Measurements from ENCODE around the gene FZD10. TPM values are rescaled to one million over a fixed set of nuclear protein-coding genes. Genes with fewer than 3 reads are reported as not detected.

The FZD10 gene
- total and polyA plus RNA-seq, 7 experiments from 2014 or later, result not detected

DNA sequence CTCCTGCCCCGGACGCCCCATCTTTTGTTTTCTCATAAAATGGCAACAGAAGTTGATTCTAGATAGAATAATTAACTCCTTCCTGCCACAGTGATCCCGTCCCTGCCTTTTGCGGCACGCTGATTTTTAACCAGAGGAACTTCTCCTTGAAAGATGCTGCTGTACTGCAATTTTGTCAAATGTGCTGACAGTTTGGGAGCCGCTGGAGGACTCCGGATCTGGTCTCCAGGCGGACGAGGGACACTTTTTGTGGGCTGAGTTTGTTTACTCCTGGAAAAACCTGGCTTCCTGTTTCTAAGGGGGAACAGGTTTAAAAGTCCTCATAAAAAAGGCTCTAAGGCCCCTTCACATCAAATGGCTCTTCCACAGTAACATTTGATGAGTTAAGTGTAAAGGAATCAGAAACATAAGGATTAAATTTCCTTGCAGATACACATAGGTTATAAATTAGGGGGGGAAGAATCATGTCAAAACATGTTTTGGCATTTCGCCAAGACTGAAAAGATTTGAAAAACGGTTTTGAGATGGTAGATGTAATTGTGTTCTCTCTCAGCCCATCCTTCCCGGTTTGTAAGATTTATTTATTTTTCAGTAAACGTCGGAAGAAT lies 15.5 kb downstream of the FZD10 start:
- Mint-ChIP-seq H3K36me3 (peaks cover 0 to 6% (median 0%) of the 10 kb centered on the region in 5 donors), H3K27me3 (peaks cover 16 to 68% (median 41%) of the 10 kb centered on the region in 5 donors), H3K4me1 (no peaks in the 10 kb centered on the region), H3K4me3 (no peak overlapping the region), H3K9me3 (peaks cover 0 to 40% (median 12%) of the 10 kb centered on the region in 11 donors), H3K27ac (no peak overlapping the region)
- DNase-seq (no peak), ATAC-seq (no peak)
- Histone ChIP-seq H3K9me3 (ENCODE audit: control insufficient read depth in 2 of 3, low read length in 3 of 3) (peaks cover 0 to 6% (median 4%) of the 10 kb centered on the region in 3 experiments), H3K27ac (ENCODE audit: low read depth, low read length) (no peak overlapping the region), H3K4me1 (ENCODE audit: control insufficient read depth in 2 of 2, insufficient read depth in 2 of 2, low read length in 2 of 2) (no peaks in the 10 kb centered on the region), H3K4me3 (ENCODE audit: low read length) (no peak overlapping the region), H3K27me3 (ENCODE audit: control insufficient read depth in 2 of 2, insufficient read depth in 2 of 2, low read length in 2 of 2) (no peaks in the 10 kb centered on the region), H3K36me3 (ENCODE audit: control insufficient read depth in 2 of 3, insufficient read depth in 3 of 3, low read length in 3 of 3) (no peaks in the 10 kb centered on the region)
- CTCF ChIA-PET, result interaction anchor here (0.7 kb wide), 1 partner anchor 8 kb away, joined by 3 read pairs; no protein-coding TSS in a partner anchor
- intact Hi-C loops (cut with micrococcal nuclease), result no loop called here
- POLR2A ChIA-PET, result no interaction called here

DNA sequence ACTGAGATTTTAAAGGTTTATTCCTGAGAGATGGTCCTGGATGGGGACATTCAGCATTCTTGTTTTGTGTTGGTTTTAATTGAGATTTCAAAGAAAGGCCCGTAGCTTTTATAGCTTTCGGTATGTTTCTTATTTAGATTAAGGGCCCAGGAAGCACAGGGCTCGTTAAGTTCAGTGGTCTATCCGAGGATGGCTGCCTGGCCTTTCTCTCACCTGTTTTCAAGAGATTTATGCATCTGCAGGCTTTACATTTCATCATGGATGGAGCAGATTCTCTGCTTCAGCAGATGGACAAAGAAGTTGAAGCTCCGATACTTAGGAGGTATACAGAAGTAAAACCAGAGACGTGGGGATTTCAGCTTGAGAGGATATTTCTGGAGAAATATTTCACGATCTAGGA lies 16.0 kb downstream of the FZD10 start:
- H3K27ac Mint-ChIP-seq, result no peak overlapping the region
- ChIA-PET POLR2A (no interaction called here), CTCF (interaction anchor here (0.7 kb wide), 1 partner anchor 9 kb away, joined by 3 read pairs; no protein-coding TSS in a partner anchor)

DNA sequence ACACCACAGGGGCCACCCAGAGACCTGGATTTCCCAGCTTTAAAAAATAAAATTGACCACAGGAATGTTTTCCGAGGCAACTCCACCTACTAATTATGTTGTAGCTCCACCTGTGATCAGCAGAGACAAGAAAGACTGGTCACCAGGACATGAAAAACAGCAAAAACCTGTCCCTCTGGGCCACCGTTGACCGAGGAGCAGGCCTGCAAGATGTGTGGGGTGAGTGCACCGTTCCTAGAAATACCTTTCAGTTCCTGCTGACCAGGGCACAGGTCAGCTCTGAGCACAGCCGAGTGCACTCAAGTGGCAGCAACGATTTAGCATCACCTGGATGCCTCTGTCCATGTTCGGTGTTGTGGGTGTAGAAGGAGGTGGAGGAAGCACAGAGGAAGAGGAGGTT lies 16.9 kb downstream of the FZD10 start:
- H3K4me1 ChIP-seq (ENCODE audit: control insufficient read depth in 2 of 2, insufficient read depth in 2 of 2, low read length in 2 of 2), result no peaks in the 10 kb centered on the region
- CTCF ChIA-PET, result no interaction called here
- intact Hi-C loops (cut with micrococcal nuclease), result no loop called here
- peaks cover 0 to 44% (median 14%) of the 10 kb centered on the region in 11 donors for H3K9me3 Mint-ChIP-seq
- no peak overlapping the region for H3K27ac ChIP-seq (ENCODE audit: low read depth, low read length)
- H3K27ac Mint-ChIP-seq, result no peak overlapping the region
- H3K27me3 ChIP-seq (ENCODE audit: control insufficient read depth in 2 of 2, insufficient read depth in 2 of 2, low read length in 2 of 2), result no peaks in the 10 kb centered on the region
- peaks cover 0 to 6% (median 0%) of the 10 kb centered on the region in 5 donors for H3K36me3 Mint-ChIP-seq
- H3K4me3 ChIP-seq (ENCODE audit: low read length), result no peak overlapping the region
- DNase-seq (no peak), ATAC-seq (no peak)
- no peaks in the 10 kb centered on the region for H3K36me3 ChIP-seq (ENCODE audit: control insufficient read depth in 2 of 3, insufficient read depth in 3 of 3, low read length in 3 of 3)
- H3K4me3 Mint-ChIP-seq, result no peak overlapping the region
- peaks cover 0 to 6% (median 4%) of the 10 kb centered on the region in 3 experiments for H3K9me3 ChIP-seq (ENCODE audit: control insufficient read depth in 2 of 3, low read length in 3 of 3)
- H3K4me1 Mint-ChIP-seq, result no peaks in the 10 kb centered on the region
- H3K27me3 Mint-ChIP-seq, result peaks cover 10 to 65% (median 39%) of the 10 kb centered on the region in 5 donors
- POLR2A ChIA-PET, result no interaction called here

More for the DNA sequence above, 16.0 kb downstream of the FZD10 start:
- Histone ChIP-seq H3K9me3 (ENCODE audit: control insufficient read depth in 2 of 3, low read length in 3 of 3) (peaks cover 0 to 6% (median 4%) of the 10 kb centered on the region in 3 experiments), H3K4me3 (ENCODE audit: low read length) (no peak overlapping the region), H3K36me3 (ENCODE audit: control insufficient read depth in 2 of 3, insufficient read depth in 3 of 3, low read length in 3 of 3) (no peaks in the 10 kb centered on the region), H3K27ac (ENCODE audit: low read depth, low read length) (no peak overlapping the region), H3K27me3 (ENCODE audit: control insufficient read depth in 2 of 2, insufficient read depth in 2 of 2, low read length in 2 of 2) (no peaks in the 10 kb centered on the region), H3K4me1 (ENCODE audit: control insufficient read depth in 2 of 2, insufficient read depth in 2 of 2, low read length in 2 of 2) (no peaks in the 10 kb centered on the region)
- H3K27me3 Mint-ChIP-seq, result peaks cover 12 to 70% (median 41%) of the 10 kb centered on the region in 5 donors
- DNase-seq (no peak), ATAC-seq (no peak)
- intact Hi-C loops (cut with micrococcal nuclease), result no loop called here
- peaks cover 0 to 6% (median 0%) of the 10 kb centered on the region in 5 donors for H3K36me3 Mint-ChIP-seq
- no peak overlapping the region for H3K4me3 Mint-ChIP-seq
- peaks cover 0 to 44% (median 14%) of the 10 kb centered on the region in 11 donors for H3K9me3 Mint-ChIP-seq
- H3K4me1 Mint-ChIP-seq, result no peaks in the 10 kb centered on the region

DNA sequence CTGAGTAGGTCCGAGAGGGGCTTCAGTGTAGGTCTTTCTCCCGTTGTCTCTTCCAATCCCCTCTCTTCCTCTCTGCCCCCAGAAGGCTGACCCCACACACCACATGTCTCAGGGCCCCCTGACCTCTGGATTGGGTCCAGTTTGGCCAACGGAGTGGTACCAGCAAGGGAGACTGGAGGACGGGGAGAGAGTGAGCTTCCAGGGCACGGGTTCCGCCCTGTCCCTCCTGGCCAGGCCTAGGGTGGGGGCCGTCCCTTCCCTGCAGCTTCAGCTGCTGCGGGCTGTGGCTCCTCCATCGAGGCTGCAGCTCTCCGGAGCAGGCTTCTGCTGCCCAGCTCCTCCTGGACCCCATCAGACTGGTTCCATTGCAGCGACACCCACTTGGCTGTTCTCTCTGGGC lies 17.4 kb downstream of the FZD10 start:
- no peaks in the 10 kb centered on the region for H3K4me1 ChIP-seq (ENCODE audit: control insufficient read depth in 2 of 2, insufficient read depth in 2 of 2, low read length in 2 of 2)
- H3K27ac ChIP-seq (ENCODE audit: low read depth, low read length), result no peak overlapping the region
- H3K9me3 ChIP-seq (ENCODE audit: control insufficient read depth in 2 of 3, low read length in 3 of 3), result peaks cover 0 to 6% (median 4%) of the 10 kb centered on the region in 3 experiments
- ChIA-PET POLR2A (no interaction called here), CTCF (interaction anchor here (0.5 kb wide), 1 partner anchor 924 kb away, joined by 4 read pairs; no protein-coding TSS in a partner anchor)
- ATAC-seq (no peak), DNase-seq (no peak)
- H3K4me3 Mint-ChIP-seq, result no peak overlapping the region
- peaks cover 0 to 44% (median 14%) of the 10 kb centered on the region in 11 donors for H3K9me3 Mint-ChIP-seq
- no peak overlapping the region for H3K4me3 ChIP-seq (ENCODE audit: low read length)
- H3K27me3 ChIP-seq (ENCODE audit: control insufficient read depth in 2 of 2, insufficient read depth in 2 of 2, low read length in 2 of 2), result no peaks in the 10 kb centered on the region
- H3K27me3 Mint-ChIP-seq, result peaks cover 10 to 64% (median 39%) of the 10 kb centered on the region in 5 donors
- H3K36me3 ChIP-seq (ENCODE audit: control insufficient read depth in 2 of 3, insufficient read depth in 3 of 3, low read length in 3 of 3), result no peaks in the 10 kb centered on the region
- H3K36me3 Mint-ChIP-seq, result peaks cover 0 to 6% (median 0%) of the 10 kb centered on the region in 5 donors
- no peaks in the 10 kb centered on the region for H3K4me1 Mint-ChIP-seq
- intact Hi-C loops (cut with micrococcal nuclease), result no loop called here
- H3K27ac Mint-ChIP-seq, result no peak overlapping the region

DNA sequence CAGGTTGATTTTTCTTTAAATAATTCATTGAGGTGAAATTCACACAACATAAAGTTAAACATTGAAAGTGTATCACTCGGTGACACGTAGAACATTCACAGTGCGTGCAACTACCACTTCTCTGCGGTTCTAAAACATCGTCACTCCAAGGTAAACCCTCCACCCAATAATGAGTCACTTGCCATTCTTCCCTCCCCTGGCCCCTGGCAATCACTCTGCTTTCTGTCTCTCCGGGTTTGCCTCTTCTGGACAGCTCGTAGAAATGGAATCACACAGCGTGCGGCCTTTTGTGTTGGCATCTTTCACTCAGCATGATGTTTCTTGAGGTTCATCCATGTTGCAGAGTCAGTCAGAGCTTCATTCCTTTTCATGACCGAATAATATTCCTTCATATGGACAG lies 18.9 kb downstream of the FZD10 start:
- no peak overlapping the region for H3K4me3 Mint-ChIP-seq
- Histone ChIP-seq H3K27me3 (ENCODE audit: control insufficient read depth in 2 of 2, insufficient read depth in 2 of 2, low read length in 2 of 2) (no peaks in the 10 kb centered on the region), H3K4me1 (ENCODE audit: control insufficient read depth in 2 of 2, insufficient read depth in 2 of 2, low read length in 2 of 2) (no peaks in the 10 kb centered on the region), H3K9me3 (ENCODE audit: control insufficient read depth in 2 of 3, low read length in 3 of 3) (peaks cover 0 to 6% (median 4%) of the 10 kb centered on the region in 3 experiments), H3K27ac (ENCODE audit: low read depth, low read length) (no peak overlapping the region), H3K36me3 (ENCODE audit: control insufficient read depth in 2 of 3, insufficient read depth in 3 of 3, low read length in 3 of 3) (no peaks in the 10 kb centered on the region), H3K4me3 (ENCODE audit: low read length) (no peak overlapping the region)
- ATAC-seq (no peak), DNase-seq (no peak)
- H3K27ac Mint-ChIP-seq, result no peak overlapping the region
- peaks cover 0 to 36% (median 13%) of the 10 kb centered on the region in 11 donors for H3K9me3 Mint-ChIP-seq
- ChIA-PET CTCF (no interaction called here), POLR2A (no interaction called here)
- no peaks in the 10 kb centered on the region for H3K4me1 Mint-ChIP-seq
- intact Hi-C loops (cut with micrococcal nuclease), result no loop called here
- H3K36me3 Mint-ChIP-seq, result peaks cover 0 to 6% (median 0%) of the 10 kb centered on the region in 5 donors
- peaks cover 5 to 53% (median 38%) of the 10 kb centered on the region in 5 donors for H3K27me3 Mint-ChIP-seq

DNA sequence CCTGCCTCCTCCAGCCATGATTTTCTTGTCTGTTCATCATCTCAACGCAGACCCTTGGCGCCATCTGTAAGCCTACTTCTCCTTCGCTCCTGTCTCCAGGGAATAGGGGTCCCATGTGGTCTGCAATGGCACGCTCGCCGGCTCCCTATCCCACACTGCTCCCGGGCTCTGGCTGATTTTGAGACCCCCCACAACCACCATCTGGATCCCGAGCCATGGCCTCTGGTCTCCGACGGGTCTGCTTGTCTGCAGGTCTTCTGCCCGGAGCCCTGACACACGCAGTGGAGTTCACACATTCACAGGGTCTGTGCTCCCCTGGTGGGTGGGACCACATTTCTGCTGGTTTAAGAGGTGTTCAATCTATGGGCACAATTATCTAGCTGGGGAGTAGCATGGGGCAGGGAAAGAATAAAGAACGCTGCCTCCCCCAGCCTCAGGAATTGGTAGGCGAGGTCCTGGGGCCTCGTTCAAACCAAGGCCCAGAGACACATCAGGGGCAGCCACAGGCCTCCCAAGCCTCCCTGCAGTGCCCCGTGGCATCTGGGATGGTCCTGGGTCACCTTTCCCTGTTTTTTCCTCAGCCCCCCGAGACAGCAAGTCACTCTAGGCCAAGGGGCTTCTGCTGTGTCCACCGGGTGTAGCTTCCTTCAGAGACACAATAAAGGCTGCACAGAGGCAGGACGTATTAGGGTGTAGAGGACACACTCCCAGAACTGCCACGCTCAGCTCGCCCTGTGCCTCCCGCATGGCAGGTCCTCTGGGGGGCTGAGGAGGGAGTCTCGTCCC lies 21.5 kb downstream of the FZD10 start:
- H3K4me3 ChIP-seq (ENCODE audit: low read length), result no peak overlapping the region
- H3K36me3 ChIP-seq (ENCODE audit: control insufficient read depth in 2 of 3, insufficient read depth in 3 of 3, low read length in 3 of 3), result no peaks in the 10 kb centered on the region
- DNase-seq (no peak), ATAC-seq (no peak)
- ChIA-PET POLR2A (no interaction called here), CTCF (no interaction called here)
- H3K27ac ChIP-seq (ENCODE audit: low read depth, low read length), result no peak overlapping the region
- H3K27me3 Mint-ChIP-seq, result peaks cover 4 to 39% (median 32%) of the 10 kb centered on the region in 5 donors
- H3K36me3 Mint-ChIP-seq, result peaks cover 0 to 6% (median 0%) of the 10 kb centered on the region in 5 donors
- no peaks in the 10 kb centered on the region for H3K4me1 Mint-ChIP-seq
- peaks cover 0 to 6% (median 0%) of the 10 kb centered on the region in 3 experiments for H3K9me3 ChIP-seq (ENCODE audit: control insufficient read depth in 2 of 3, low read length in 3 of 3)
- H3K4me1 ChIP-seq (ENCODE audit: control insufficient read depth in 2 of 2, insufficient read depth in 2 of 2, low read length in 2 of 2), result no peaks in the 10 kb centered on the region
- no peaks in the 10 kb centered on the region for H3K27me3 ChIP-seq (ENCODE audit: control insufficient read depth in 2 of 2, insufficient read depth in 2 of 2, low read length in 2 of 2)
- intact Hi-C loops (cut with micrococcal nuclease), result no loop called here
- H3K4me3 Mint-ChIP-seq, result no peak overlapping the region
- no peak overlapping the region for H3K27ac Mint-ChIP-seq
- H3K9me3 Mint-ChIP-seq, result peaks cover 0 to 22% (median 7%) of the 10 kb centered on the region in 11 donors

Measured in naive thymus-derived CD4-positive, alpha-beta T cell (primary cell).